MM.1S (cell line): ENCODE measurements around the gene OR6C70.
"Not testable (repeated sequence)": the region's sequence is repeated elsewhere in the genome, so short reads cannot be mapped to it uniquely, and the experiment has no call there.

Experiments
- EZH2 ChIP-seq: fragments of 300-600 bp; sonication (generic); optimal IDR thresholded peaks from 2 replicates; pipeline ENCODE3; 2017; ENCODE audit warnings: low read depth, mild to moderate bottlenecking, antibody characterized with exemption, low read length, mixed read lengths
- TF ChIP-seq, protein P1 (sequence below): fragments of 300-600 bp; sonication (generic); IDR thresholded peaks from 2 replicates; pipeline ENCODE4 v1.5.1; 2016; ENCODE audit warnings: antibody characterized with exemption, low read length, mixed read lengths

DNA sequence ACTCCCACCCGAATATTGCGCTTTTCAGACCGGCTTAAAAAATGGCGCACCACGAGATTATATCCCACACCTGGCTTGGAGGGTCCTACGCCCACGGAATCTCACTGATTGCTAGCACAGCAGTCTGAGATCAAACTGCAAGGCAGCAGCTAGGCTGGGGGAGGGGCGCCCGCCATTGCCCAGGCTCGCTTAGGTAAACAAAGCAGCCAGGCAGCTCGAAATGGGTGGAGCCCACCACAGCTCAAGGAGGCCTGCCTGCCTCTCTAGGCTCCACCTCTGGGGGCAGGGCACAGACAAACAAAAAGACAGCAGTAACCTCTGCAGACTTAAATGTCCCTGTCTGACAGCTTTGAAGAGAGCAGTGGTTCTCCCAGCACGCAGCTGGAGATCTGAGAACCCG lies 14.3 kb upstream of the OR6C70 start:
- TF ChIP-seq, protein P1, sequence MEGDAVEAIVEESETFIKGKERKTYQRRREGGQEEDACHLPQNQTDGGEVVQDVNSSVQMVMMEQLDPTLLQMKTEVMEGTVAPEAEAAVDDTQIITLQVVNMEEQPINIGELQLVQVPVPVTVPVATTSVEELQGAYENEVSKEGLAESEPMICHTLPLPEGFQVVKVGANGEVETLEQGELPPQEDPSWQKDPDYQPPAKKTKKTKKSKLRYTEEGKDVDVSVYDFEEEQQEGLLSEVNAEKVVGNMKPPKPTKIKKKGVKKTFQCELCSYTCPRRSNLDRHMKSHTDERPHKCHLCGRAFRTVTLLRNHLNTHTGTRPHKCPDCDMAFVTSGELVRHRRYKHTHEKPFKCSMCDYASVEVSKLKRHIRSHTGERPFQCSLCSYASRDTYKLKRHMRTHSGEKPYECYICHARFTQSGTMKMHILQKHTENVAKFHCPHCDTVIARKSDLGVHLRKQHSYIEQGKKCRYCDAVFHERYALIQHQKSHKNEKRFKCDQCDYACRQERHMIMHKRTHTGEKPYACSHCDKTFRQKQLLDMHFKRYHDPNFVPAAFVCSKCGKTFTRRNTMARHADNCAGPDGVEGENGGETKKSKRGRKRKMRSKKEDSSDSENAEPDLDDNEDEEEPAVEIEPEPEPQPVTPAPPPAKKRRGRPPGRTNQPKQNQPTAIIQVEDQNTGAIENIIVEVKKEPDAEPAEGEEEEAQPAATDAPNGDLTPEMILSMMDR: not testable (repeated sequence)
- not testable (repeated sequence) for TF ChIP-seq EZH2
